Coronary artery (tissue), 2 donors: Measurements from ENCODE around the gene TBC1D16.

Source experiments
- DNase-seq: peaks from one replicate; pipeline ENCODE4 v3.0.0-alpha.2; 2017; ENCODE audit warnings: low spot score
- H3K27ac ChIP-seq, 2 donors: fragments of 200-600 bp; sonication (generic); one replicate each; pipeline ENCODE4 v1.5.1; 2016 to 2019
- H3K4me3 ChIP-seq: fragments of 200-600 bp; sonication (generic); 2 replicates; pipeline ENCODE4 v1.5.1; 2016; ENCODE audit warnings: mild to moderate bottlenecking, moderate library complexity
- CTCF ChIP-seq: fragments of 200-600 bp; sonication (generic); IDR thresholded peaks from one replicate; pipeline ENCODE4 v1.5.1; 2019; ENCODE audit warnings: antibody characterized with exemption

TBC1D16 gene

GRCh38 chr17:79929257-79930061 is 106.2 kb downstream of the TBC1D16 start:
- Histone ChIP-seq H3K4me3 (no peak overlapping the region), H3K27ac (no peak overlapping the region)
- TF ChIP-seq CTCF: no peak
- no peak for DNase-seq

- no peak overlapping the region for H3K27ac ChIP-seq
- no peak for DNase-seq
- no peak overlapping the region for H3K4me3 ChIP-seq
- no peak for TF ChIP-seq CTCF
Measured at GRCh38 chr17:79928502-79929256, 107.0 kb downstream of the TBC1D16 start.

GRCh38 chr17:79927688-79928501 is 107.8 kb downstream of the TBC1D16 start:
- H3K4me3 ChIP-seq: no peak overlapping the region
- H3K27ac ChIP-seq: no peak overlapping the region
- DNase-seq: no peak
- no peak for TF ChIP-seq CTCF

- no peak overlapping the region for H3K27ac ChIP-seq
- no peak overlapping the region for H3K4me3 ChIP-seq
- no peak for TF ChIP-seq CTCF
- no peak for DNase-seq
Measured at GRCh38 chr17:79927136-79927661, 108.5 kb downstream of the TBC1D16 start.

- DNase-seq: no peak
- H3K4me3 ChIP-seq: no peak overlapping the region
- no peak overlapping the region for H3K27ac ChIP-seq
- TF ChIP-seq CTCF: no peak
Measured at GRCh38 chr17:79926605-79927135, 109.0 kb downstream of the TBC1D16 start.

GRCh38 chr17:79926142-79926604 is 109.5 kb downstream of the TBC1D16 start:
- no peak for DNase-seq
- Histone ChIP-seq H3K27ac (no peak overlapping the region), H3K4me3 (no peak overlapping the region)
- no peak for TF ChIP-seq CTCF
